ENCODE results near the gene GET4. TPM values are rescaled to one million over a fixed set of nuclear protein-coding genes. Genes with fewer than 3 reads are reported as not detected.
A peak's percentile ranks its signal among the peaks of the same experiment; 100 is the strongest.

The GET4 gene
- total and polyA plus RNA-seq, 2 of the 13 experiments (the other 11 are each of a cell fraction or from before 2014, with no cell fraction given), result 28.2 to 35.2 TPM

DNA sequence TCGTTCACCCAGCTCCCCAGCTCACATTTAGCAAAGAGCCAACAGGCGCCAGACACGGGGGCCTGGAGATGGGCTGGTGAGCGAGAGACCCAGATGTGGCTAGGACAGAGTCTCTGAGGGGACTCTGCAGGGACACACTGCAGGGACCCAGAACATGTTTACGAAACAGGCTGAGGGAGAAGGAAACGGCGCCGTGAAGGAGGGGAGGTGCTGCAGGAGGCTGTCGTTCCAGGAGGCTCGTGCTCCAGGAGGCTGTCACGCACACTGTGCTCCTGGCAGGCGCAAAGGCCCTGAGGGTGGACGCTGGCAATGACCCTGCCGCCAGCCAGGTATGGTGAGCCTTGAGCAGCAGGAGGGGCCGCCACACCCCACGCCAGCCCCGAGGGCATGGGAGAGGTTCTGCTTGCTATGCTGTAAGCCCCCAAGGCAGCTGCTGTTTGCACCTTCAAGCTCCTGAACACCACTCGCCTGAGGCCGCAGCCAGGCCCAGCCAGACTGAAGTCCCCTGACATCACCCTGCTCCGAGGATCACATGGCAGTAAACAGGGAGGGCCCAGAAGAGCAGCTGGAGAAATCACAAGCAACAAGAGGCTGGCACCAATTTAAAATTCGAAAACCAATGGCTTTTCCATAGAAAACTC lies 50.8 kb downstream of the GET4 start (continued):
- no peak for TF ChIP-seq AHDC1 (CRISPR knock-in tag; IDR thresholded peaks at IDR 0.05; ENCODE audit: borderline replicate concordance)
- no peak for TF ChIP-seq ZNF337 (CRISPR knock-in tag; IDR thresholded peaks at IDR 0.05; ENCODE audit: borderline replicate concordance, low read depth)
- no peak for TF ChIP-seq USF2 (IDR thresholded peaks at IDR 0.05; ENCODE audit: low read depth, low read length)
- TF ChIP-seq USF2 (CRISPR knock-in tag; IDR thresholded peaks at IDR 0.05; ENCODE audit: borderline replicate concordance), result no peak
- TF ChIP-seq RXRA (CRISPR knock-in tag; IDR thresholded peaks at IDR 0.05), result peak; percentile 15; the same call in 1 of the 2 replicates
- no peak for TF ChIP-seq ZSCAN31 (CRISPR knock-in tag; IDR thresholded peaks at IDR 0.05; ENCODE audit: low read depth)
- no peak for TF ChIP-seq ZNF512B (CRISPR knock-in tag; IDR thresholded peaks at IDR 0.05; ENCODE audit: borderline replicate concordance)
- TF ChIP-seq GATA4 (IDR thresholded peaks at IDR 0.05; ENCODE audit: borderline replicate concordance, low read depth), result no peak
- TF ChIP-seq, protein P1, sequence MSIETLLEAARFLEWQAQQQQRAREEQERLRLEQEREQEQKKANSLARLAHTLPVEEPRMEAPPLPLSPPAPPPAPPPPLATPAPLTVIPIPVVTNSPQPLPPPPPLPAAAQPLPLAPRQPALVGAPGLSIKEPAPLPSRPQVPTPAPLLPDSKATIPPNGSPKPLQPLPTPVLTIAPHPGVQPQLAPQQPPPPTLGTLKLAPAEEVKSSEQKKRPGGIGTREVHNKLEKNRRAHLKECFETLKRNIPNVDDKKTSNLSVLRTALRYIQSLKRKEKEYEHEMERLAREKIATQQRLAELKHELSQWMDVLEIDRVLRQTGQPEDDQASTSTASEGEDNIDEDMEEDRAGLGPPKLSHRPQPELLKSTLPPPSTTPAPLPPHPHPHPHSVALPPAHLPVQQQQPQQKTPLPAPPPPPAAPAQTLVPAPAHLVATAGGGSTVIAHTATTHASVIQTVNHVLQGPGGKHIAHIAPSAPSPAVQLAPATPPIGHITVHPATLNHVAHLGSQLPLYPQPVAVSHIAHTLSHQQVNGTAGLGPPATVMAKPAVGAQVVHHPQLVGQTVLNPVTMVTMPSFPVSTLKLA (IDR thresholded peaks at IDR 0.05), result no peak
- no peak for TF ChIP-seq ZNF160 (CRISPR knock-in tag; IDR thresholded peaks at IDR 0.05)
- TF ChIP-seq POLR2A (IDR thresholded peaks at IDR 0.05; ENCODE audit: insufficient read depth in 1 of 2, low read depth in 2 of 2, low read length in 2 of 2), result no peak
- TF ChIP-seq TP53 (CRISPR knock-in tag; conservative IDR thresholded peaks at IDR 0.05), result no peak
- TF ChIP-seq FUBP1 (CRISPR knock-in tag; IDR thresholded peaks at IDR 0.05; ENCODE audit: borderline replicate concordance), result no peak
- no peak for TF ChIP-seq ZNF777 (CRISPR knock-in tag; IDR thresholded peaks at IDR 0.05)
- TF ChIP-seq ZFY (CRISPR knock-in tag; IDR thresholded peaks at IDR 0.05), result peak; percentile 39; the same call in 1 of the 2 replicates

All from HepG2 (cell line).